A549 (cell line): ENCODE results near the gene DNAI4.

Source experiments
- BHLHE40 ChIP-seq: IDR thresholded peaks from 2 replicates; pipeline ENCODE4 v1.6.1; 2012; ENCODE audit warnings: low read depth, low read length, inconsistent platforms
- CTCF ChIP-seq: fragments of >200 bp; sonication (Bioruptor Twin); formaldehyde crosslinking; IDR thresholded peaks from 3 replicates; pipeline ENCODE4 v1.5.1; 2016
- ESRRA ChIP-seq: fragments of 150-350 bp; IDR thresholded peaks from 2 replicates; pipeline ENCODE4 v1.6.1; 2014; ENCODE audit warnings: mild to moderate bottlenecking, low read length, borderline replicate concordance
- POLR2A ChIP-seq: IDR thresholded peaks from 2 replicates; pipeline ENCODE4 v1.6.1; 2012; ENCODE audit warnings: mild to moderate bottlenecking, low read length
- TFCP2L1 ChIP-seq: fragments of 250-450 bp; sonication (Bioruptor Pico); IDR thresholded peaks from 2 replicates; pipeline ENCODE4 v1.5.0; 2021; ENCODE audit warnings: mild to moderate bottlenecking
- TF ChIP-seq, protein P1 (sequence below): IDR thresholded peaks from 2 replicates; pipeline ENCODE4 v1.6.1; 2012

GRCh38 chr1:66791621-66792610, 132.7 kb downstream of the DNAI4 start:
- TF ChIP-seq CTCF (no peak), BHLHE40 (no peak), POLR2A (no peak), TFCP2L1 (CRISPR knock-in tag) (no peak), ESRRA (no peak)
- TF ChIP-seq, protein P1, sequence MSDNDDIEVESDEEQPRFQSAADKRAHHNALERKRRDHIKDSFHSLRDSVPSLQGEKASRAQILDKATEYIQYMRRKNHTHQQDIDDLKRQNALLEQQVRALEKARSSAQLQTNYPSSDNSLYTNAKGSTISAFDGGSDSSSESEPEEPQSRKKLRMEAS, result no peak
